GM12875 (cell line): ENCODE data around the gene SLC35D1.

Experiments
- H3K4me3 ChIP-seq: one replicate; pipeline ENCODE4 v1.5.1; 2011; ENCODE audit warnings: low read depth, low read length, control low read depth
- CTCF ChIP-seq: IDR thresholded peaks from 2 replicates; pipeline ENCODE4 v1.5.1; 2011; ENCODE audit warnings: low read depth, mild to moderate bottlenecking, control low read depth, inconsistent platforms, low read length, moderate library complexity, borderline replicate concordance; ENCODE audit not compliant: insufficient read depth

Gene SLC35D1

GRCh38 chr1:67031121-67031858 is 22.7 kb downstream of the SLC35D1 start:
- no peak for TF ChIP-seq CTCF
- no peak overlapping the region for H3K4me3 ChIP-seq

GRCh38 chr1:67029472-67029871 is 24.5 kb downstream of the SLC35D1 start:
- no peak for TF ChIP-seq CTCF
- H3K4me3 ChIP-seq = no peak overlapping the region

GRCh38 chr1:67020765-67021164 is 33.2 kb downstream of the SLC35D1 start:
- H3K4me3 ChIP-seq = no peak overlapping the region
- no peak for TF ChIP-seq CTCF

- H3K4me3 ChIP-seq = no peak overlapping the region
- TF ChIP-seq CTCF = no peak
These were observed 33.6 kb downstream of the SLC35D1 start for GRCh38 chr1:67020304-67020703.

- H3K4me3 ChIP-seq = no peak overlapping the region
- no peak for TF ChIP-seq CTCF
These were observed 34.3 kb downstream of the SLC35D1 start for GRCh38 chr1:67019600-67020136.

- no peak overlapping the region for H3K4me3 ChIP-seq
These were observed 34.8 kb downstream of the SLC35D1 start for GRCh38 chr1:67019121-67019520.

More at GRCh38 chr1:67019121-67019520, 34.8 kb downstream of the SLC35D1 start:
- TF ChIP-seq CTCF = no peak
